GM12892 (cell line): ENCODE data around the gene RASD1.

ENCODE experiments used
- POLR2A ChIP-seq: IDR thresholded peaks from 2 replicates; pipeline ENCODE4 v1.6.1; 2011; ENCODE audit warnings: low read depth, low read length, control low read depth
- POLR2AphosphoS5 ChIP-seq: IDR thresholded peaks from 2 replicates; pipeline ENCODE4 v1.6.1; 2011; ENCODE audit warnings: low read depth, low read length, control low read depth
- TAF1 ChIP-seq: IDR thresholded peaks from 2 replicates; pipeline ENCODE4 v1.6.1; 2011; ENCODE audit warnings: low read depth, mild to moderate bottlenecking, control low read depth, low read length, borderline replicate concordance

- TF ChIP-seq TAF1 (no peak), POLR2A (no peak), POLR2AphosphoS5 (no peak)
Measured at GRCh38 chr17:17535957-17536356, 39.8 kb upstream of the RASD1 start.
